Mesothelial cell of epicardium (in vitro differentiated cells): ENCODE data around the gene SLC6A6. TPM values are rescaled to one million over a fixed set of nuclear protein-coding genes. Genes with fewer than 3 reads are reported as not detected.
A peak's percentile ranks its signal among the peaks of the same experiment; 100 is the strongest.

Source experiments
- DNase-seq, 2 experiments: peaks; one replicate each; pipeline ENCODE4 v3.0.0; 2021; ENCODE audit warnings: low spot score in 2 of 2; ENCODE audit not compliant: unreplicated experiment in 2 of 2
- H3K27ac Mint-ChIP-seq: 2 replicates; pipeline ENCODE4 v1.8.0; 2021; ENCODE audit warnings: mixed read lengths
- H3K27me3 Mint-ChIP-seq: 2 replicates; pipeline ENCODE4 v1.8.0; 2021; ENCODE audit warnings: low read depth, mixed read lengths
- H3K36me3 Mint-ChIP-seq: 2 replicates; pipeline ENCODE4 v1.8.0; 2021; ENCODE audit warnings: mixed read lengths
- H3K4me1 Mint-ChIP-seq: 2 replicates; pipeline ENCODE4 v1.8.0; 2021; ENCODE audit warnings: mixed read lengths
- H3K4me3 Mint-ChIP-seq: 2 replicates; pipeline ENCODE4 v1.8.0; 2021; ENCODE audit warnings: mild to moderate bottlenecking, moderate library complexity, mixed read lengths
- H3K9me3 Mint-ChIP-seq: 2 replicates; pipeline ENCODE4 v1.8.0; 2021; ENCODE audit warnings: mixed read lengths
- CTCF ChIP-seq: fragments of 200-600 bp; sonication (generic); IDR thresholded peaks from one replicate; pipeline ENCODE4 v1.5.0; 2021; ENCODE audit warnings: antibody characterized with exemption; ENCODE audit not compliant: unreplicated experiment
- total RNA-seq: library from RNA; stranded (reverse); gene quantifications from 3 replicates; pipeline ENCODE4 v1.2.1, GENCODE V29; 2021

Gene SLC6A6
- total RNA-seq, 1 donor from 2014 or later, result 21.2 TPM

GRCh38 chr3:14438262-14438661 lies 35.9 kb downstream of the SLC6A6 start:
- DNase-seq, result no peak
- H3K9me3 Mint-ChIP-seq, result no peaks in the 10 kb centered on the region
- H3K36me3 Mint-ChIP-seq, result no peaks in the 10 kb centered on the region
- no peak overlapping the region for H3K4me3 Mint-ChIP-seq
- no peak overlapping the region for H3K27ac Mint-ChIP-seq
- peaks cover 27% of the 10 kb centered on the region for H3K4me1 Mint-ChIP-seq
- TF ChIP-seq CTCF, result no peak
- peaks cover 4% of the 10 kb centered on the region for H3K27me3 Mint-ChIP-seq

GRCh38 chr3:14438929-14439328 lies 36.5 kb downstream of the SLC6A6 start:
- no peak for DNase-seq
- no peak for TF ChIP-seq CTCF
- Mint-ChIP-seq H3K27me3 (peaks cover 4% of the 10 kb centered on the region), H3K36me3 (no peaks in the 10 kb centered on the region), H3K4me3 (no peak overlapping the region), H3K4me1 (peaks cover 26% of the 10 kb centered on the region), H3K9me3 (no peaks in the 10 kb centered on the region), H3K27ac (peak overlapping the region; percentile 52)

- DNase-seq, result peak; percentile 64 to 84
These were observed 37.2 kb downstream of the SLC6A6 start for GRCh38 chr3:14439501-14440167.

GRCh38 chr3:14440168-14440518 lies 37.7 kb downstream of the SLC6A6 start:
- no peak for DNase-seq
- no peaks in the 10 kb centered on the region for H3K36me3 Mint-ChIP-seq
- H3K4me3 Mint-ChIP-seq, result no peak overlapping the region
- TF ChIP-seq CTCF, result no peak
- H3K27me3 Mint-ChIP-seq, result peaks cover 4% of the 10 kb centered on the region
- no peaks in the 10 kb centered on the region for H3K9me3 Mint-ChIP-seq
- H3K4me1 Mint-ChIP-seq, result peaks cover 25% of the 10 kb centered on the region
- H3K27ac Mint-ChIP-seq, result no peak overlapping the region

More at GRCh38 chr3:14439501-14440167, 37.2 kb downstream of the SLC6A6 start:
- TF ChIP-seq CTCF, result no peak
- Mint-ChIP-seq H3K27ac (peak overlapping the region; percentile 52), H3K9me3 (no peaks in the 10 kb centered on the region), H3K4me1 (peaks cover 25% of the 10 kb centered on the region), H3K36me3 (no peaks in the 10 kb centered on the region), H3K4me3 (peak overlapping the region; percentile 13), H3K27me3 (peaks cover 4% of the 10 kb centered on the region)

GRCh38 chr3:14440531-14441239 lies 38.3 kb downstream of the SLC6A6 start:
- Mint-ChIP-seq H3K27me3 (peaks cover 4% of the 10 kb centered on the region), H3K36me3 (peaks cover 3% of the 10 kb centered on the region), H3K9me3 (no peaks in the 10 kb centered on the region), H3K4me3 (no peak overlapping the region), H3K4me1 (peaks cover 25% of the 10 kb centered on the region), H3K27ac (no peak overlapping the region)
- TF ChIP-seq CTCF, result no peak
- DNase-seq, result peak; percentile 42 to 71
